Cardiac fibroblast (primary cell): ENCODE data around the gene NEDD4.

Source experiments
- DNase-seq, 2 donors: peaks; one replicate each; pipeline versions ENCODE4 v3.0.0 to v3.0.0-alpha.2; 2010; ENCODE audit warnings: low read depth in 2 of 2
- H3K4me3 ChIP-seq, 2 donors: replicated peaks in 1 of 2; 1 replicate in 1 of 2; 2 replicates in 1 of 2; pipeline ENCODE4 v1.5.1; 2011; ENCODE audit warnings: low read depth in 2 of 2, low read length in 2 of 2, mild to moderate bottlenecking in 2 of 2, moderate library complexity in 1 of 2
- TF ChIP-seq, protein P1 (sequence below): IDR thresholded peaks from one replicate; pipeline ENCODE4 v1.5.1; 2011; ENCODE audit warnings: low read depth, mild to moderate bottlenecking, low read length, inconsistent platforms

NEDD4 gene

DNA sequence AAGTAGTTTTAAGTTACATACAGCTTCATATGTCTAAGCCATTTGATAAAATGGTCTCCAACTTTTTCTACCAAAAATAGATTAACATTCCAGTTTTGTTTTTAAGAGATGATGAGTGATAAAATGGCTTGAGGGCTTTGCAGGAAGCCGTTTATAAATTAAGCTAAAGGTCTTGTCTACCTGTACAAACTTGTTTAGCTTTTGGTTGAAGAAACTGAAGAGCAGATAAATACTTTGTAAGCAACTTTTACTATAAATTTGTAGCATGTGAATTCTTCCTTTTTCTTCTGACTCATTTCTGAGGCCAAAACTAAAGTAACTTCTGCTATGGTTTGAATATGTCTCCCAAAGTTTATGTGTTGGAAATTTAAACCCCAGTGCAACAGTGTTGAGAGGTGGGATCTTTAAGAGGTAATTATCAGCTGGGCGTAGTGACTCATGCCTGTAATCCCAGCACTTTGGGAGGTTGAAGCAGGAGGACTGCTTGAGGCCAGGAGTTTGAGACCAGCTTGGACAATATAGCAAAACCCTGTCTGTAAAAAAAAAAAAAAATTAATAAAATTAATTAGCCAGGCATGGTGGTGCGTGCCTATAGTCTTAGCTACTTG is 8.2 kb upstream of the NEDD4 start:
- H3K4me3 ChIP-seq = no peak overlapping the region
- no peak for DNase-seq

GRCh38 chr15:55999658-56000057 is 6.2 kb upstream of the NEDD4 start:
- DNase-seq = no peak
- no peak overlapping the region for H3K4me3 ChIP-seq
- TF ChIP-seq, protein P1, sequence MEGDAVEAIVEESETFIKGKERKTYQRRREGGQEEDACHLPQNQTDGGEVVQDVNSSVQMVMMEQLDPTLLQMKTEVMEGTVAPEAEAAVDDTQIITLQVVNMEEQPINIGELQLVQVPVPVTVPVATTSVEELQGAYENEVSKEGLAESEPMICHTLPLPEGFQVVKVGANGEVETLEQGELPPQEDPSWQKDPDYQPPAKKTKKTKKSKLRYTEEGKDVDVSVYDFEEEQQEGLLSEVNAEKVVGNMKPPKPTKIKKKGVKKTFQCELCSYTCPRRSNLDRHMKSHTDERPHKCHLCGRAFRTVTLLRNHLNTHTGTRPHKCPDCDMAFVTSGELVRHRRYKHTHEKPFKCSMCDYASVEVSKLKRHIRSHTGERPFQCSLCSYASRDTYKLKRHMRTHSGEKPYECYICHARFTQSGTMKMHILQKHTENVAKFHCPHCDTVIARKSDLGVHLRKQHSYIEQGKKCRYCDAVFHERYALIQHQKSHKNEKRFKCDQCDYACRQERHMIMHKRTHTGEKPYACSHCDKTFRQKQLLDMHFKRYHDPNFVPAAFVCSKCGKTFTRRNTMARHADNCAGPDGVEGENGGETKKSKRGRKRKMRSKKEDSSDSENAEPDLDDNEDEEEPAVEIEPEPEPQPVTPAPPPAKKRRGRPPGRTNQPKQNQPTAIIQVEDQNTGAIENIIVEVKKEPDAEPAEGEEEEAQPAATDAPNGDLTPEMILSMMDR = no peak

More for the DNA sequence above, 8.2 kb upstream of the NEDD4 start:
- TF ChIP-seq, protein P1 = no peak

- TF ChIP-seq, protein P1 = no peak
- no peak for DNase-seq
- H3K4me3 ChIP-seq = no peak overlapping the region
Observed at GRCh38 chr15:55998478-55998877, 5.1 kb upstream of the NEDD4 start.

DNA sequence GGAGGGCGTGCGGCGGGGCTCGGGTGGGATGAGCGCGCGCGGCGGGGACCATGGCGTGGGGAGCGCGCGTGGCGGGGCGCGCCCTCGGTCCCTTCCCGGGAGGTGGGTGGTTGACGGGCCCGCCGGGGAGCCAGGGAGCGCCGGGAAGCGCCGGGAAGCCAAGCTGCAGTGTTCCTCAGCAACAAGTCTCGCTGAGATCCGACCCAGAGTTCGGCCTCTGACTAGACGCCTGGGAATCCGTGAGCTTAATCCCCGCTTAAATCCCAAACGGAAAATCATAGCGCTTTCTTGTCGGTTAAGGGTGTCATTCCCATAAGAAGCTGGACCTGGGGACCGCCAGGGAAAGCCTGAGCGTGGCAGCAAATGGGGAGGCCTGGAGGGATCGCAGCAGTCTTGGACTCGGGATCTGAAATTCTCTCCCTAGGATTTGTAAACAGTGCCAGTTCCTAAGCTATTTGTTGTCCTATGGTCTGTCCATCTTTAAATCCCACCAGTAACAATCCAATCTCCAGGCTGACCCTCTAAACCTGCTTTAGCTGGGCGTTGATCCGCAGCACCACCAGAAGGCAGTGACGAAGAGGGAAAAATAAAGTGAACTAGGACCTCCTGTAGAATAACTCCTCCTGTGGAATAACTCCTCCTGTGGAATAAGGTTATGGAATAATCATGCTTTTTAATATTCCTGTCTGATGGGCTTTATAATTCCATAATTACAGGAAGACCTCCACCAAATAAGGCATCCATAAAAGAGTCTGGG is 570 bp upstream of the NEDD4 start:
- H3K4me3 ChIP-seq = peak overlapping the region; percentile 64 to 87
- peak; percentile 59 to 61 for DNase-seq
- TF ChIP-seq, protein P1 = no peak

DNA sequence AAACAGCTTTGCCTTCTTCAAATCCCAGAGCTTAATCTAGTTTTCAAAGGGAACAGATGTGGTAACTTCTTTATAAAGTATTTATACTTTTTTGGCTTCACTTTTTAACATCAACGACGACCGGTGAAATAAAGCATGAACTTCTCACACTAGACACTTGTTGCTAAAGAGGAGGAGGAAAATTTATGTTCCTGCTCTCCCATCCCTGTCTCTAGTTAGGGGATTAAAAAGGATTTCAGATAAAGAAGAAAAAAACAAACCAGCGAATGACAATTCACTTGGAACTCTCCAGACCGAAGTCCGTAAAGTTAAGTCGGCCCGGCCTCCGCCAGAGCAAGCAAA is 672 bp downstream of the NEDD4 start:
- TF ChIP-seq, protein P1 = no peak
- H3K4me3 ChIP-seq = peak overlapping the region; percentile 81 to 87
- DNase-seq = peak in 1 of 2 donors; percentile 65

- H3K4me3 ChIP-seq = peak overlapping the region; percentile 81 to 87
Observed at GRCh38 chr15:55991802-55992768, 1.3 kb downstream of the NEDD4 start.

More at GRCh38 chr15:55991802-55992768, 1.3 kb downstream of the NEDD4 start:
- TF ChIP-seq, protein P1 = no peak
- peak in 1 of 2 donors; percentile 31 for DNase-seq
